Measurements from ENCODE around the gene MRPS26. TPM values are rescaled to one million over a fixed set of nuclear protein-coding genes. Genes with fewer than 3 reads are reported as not detected.

MRPS26 gene
- polyA plus RNA-seq, 1 donor (not counting 4 experiments of a cell fraction or from before 2014, with no cell fraction given) = 29.8 TPM

- FAIRE-seq = no peak
- H3K4me2 ChIP-seq (ENCODE audit: control insufficient read depth, extremely low read depth, insufficient read depth, low read depth, low read length) = no peak overlapping the region
- H3K36me3 ChIP-seq (ENCODE audit: control insufficient read depth in 2 of 2, extremely low read depth in 1 of 2, insufficient read depth in 2 of 2, low read length in 2 of 2) = peaks cover 33 to 39% of the 10 kb centered on the region in 2 experiments
- H3K27ac ChIP-seq (ENCODE audit: control insufficient read depth, insufficient read depth, low read length) = no peak overlapping the region
- dilution Hi-C loops (cut with MboI; ENCODE audit: extremely low pct_ligation_motif_present, low sequenced_read_pairs) = no loop called here
- H3K9me3 ChIP-seq (ENCODE audit: control insufficient read depth, low read depth, low read length) = no peaks in the 10 kb centered on the region
- TF ChIP-seq CTCF (optimal IDR thresholded peaks at IDR 0.05 in 1 of 3, IDR thresholded peaks at IDR 0.05 in 1 of 3, conservative IDR thresholded peaks at IDR 0.05 in 1 of 3; ENCODE audit: extremely low read depth in 1 of 3, insufficient read depth in 2 of 3, low read length in 3 of 3) (no peak), EZH2 (IDR thresholded peaks at IDR 0.05; ENCODE audit: low read length) (no peak)
- DNase-seq (ENCODE audit: low read depth, low spot score) = no peak
- no peaks in the 10 kb centered on the region for H3K4me1 ChIP-seq (ENCODE audit: control insufficient read depth, extremely low read depth, insufficient read depth, low read length)
- H3K4me3 ChIP-seq (ENCODE audit: control insufficient read depth in 2 of 3, extremely low read depth in 1 of 3, insufficient read depth in 2 of 3, low read depth in 1 of 3, low read length in 3 of 3) = no peak overlapping the region
- no peaks in the 10 kb centered on the region for H4K20me1 ChIP-seq (ENCODE audit: control insufficient read depth, extremely low read depth, insufficient read depth, low read length)
- no peak overlapping the region for H2AFZ ChIP-seq (ENCODE audit: control insufficient read depth, low read length)
- no peak overlapping the region for H3K9ac ChIP-seq (ENCODE audit: control insufficient read depth, extremely low read depth, insufficient read depth, low read length)
- no peaks in the 10 kb centered on the region for H3K27me3 ChIP-seq (ENCODE audit: control insufficient read depth, extremely low read depth, insufficient read depth, low read length)
- H3K9me1 ChIP-seq (ENCODE audit: control insufficient read depth, extremely low read depth, insufficient read depth, low read length) = no peaks in the 10 kb centered on the region
- no peaks in the 10 kb centered on the region for H3K79me2 ChIP-seq (ENCODE audit: control insufficient read depth, insufficient read depth, low read length)
Observed at GRCh38 chr20:3032624-3033023, 13.2 kb upstream of the MRPS26 start.

DNA sequence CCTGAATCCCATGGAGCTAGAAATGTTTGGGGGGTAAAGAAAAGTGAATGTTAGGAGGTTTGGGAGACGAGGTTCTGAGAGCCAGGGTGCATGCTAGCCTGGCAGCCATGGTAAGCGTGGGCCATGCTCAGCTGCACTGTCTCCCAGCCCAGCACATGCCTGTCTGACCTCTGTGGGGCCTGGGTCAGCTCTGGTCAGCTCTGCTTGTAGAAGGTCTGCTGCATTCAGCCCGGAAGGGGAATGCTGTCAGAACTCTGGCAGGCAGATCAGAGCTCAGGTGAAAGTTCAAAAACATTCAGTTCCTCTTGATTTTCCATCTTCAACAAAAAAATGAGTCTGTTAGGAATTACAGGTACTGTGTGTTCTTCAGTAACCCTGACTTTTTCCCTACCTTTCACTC lies 8.2 kb upstream of the MRPS26 start:
- Histone ChIP-seq H3K4me1 (ENCODE audit: control insufficient read depth, extremely low read depth, insufficient read depth, low read length) (no peaks in the 10 kb centered on the region), H3K9me3 (ENCODE audit: control insufficient read depth, low read depth, low read length) (no peaks in the 10 kb centered on the region), H3K79me2 (ENCODE audit: control insufficient read depth, insufficient read depth, low read length) (no peaks in the 10 kb centered on the region), H3K9me1 (ENCODE audit: control insufficient read depth, extremely low read depth, insufficient read depth, low read length) (no peaks in the 10 kb centered on the region), H3K9ac (ENCODE audit: control insufficient read depth, extremely low read depth, insufficient read depth, low read length) (no peak overlapping the region), H3K27me3 (ENCODE audit: control insufficient read depth, extremely low read depth, insufficient read depth, low read length) (no peaks in the 10 kb centered on the region), H2AFZ (ENCODE audit: control insufficient read depth, low read length) (no peak overlapping the region), H3K4me3 (ENCODE audit: control insufficient read depth in 2 of 3, extremely low read depth in 1 of 3, insufficient read depth in 2 of 3, low read depth in 1 of 3, low read length in 3 of 3) (no peak overlapping the region), H3K4me2 (ENCODE audit: control insufficient read depth, extremely low read depth, insufficient read depth, low read depth, low read length) (no peak overlapping the region), H3K36me3 (ENCODE audit: control insufficient read depth in 2 of 2, extremely low read depth in 1 of 2, insufficient read depth in 2 of 2, low read length in 2 of 2) (peaks cover 39 to 44% of the 10 kb centered on the region in 2 experiments), H4K20me1 (ENCODE audit: control insufficient read depth, extremely low read depth, insufficient read depth, low read length) (no peaks in the 10 kb centered on the region), H3K27ac (ENCODE audit: control insufficient read depth, insufficient read depth, low read length) (no peak overlapping the region)
- TF ChIP-seq CTCF (optimal IDR thresholded peaks at IDR 0.05 in 1 of 3, IDR thresholded peaks at IDR 0.05 in 1 of 3, conservative IDR thresholded peaks at IDR 0.05 in 1 of 3; ENCODE audit: extremely low read depth in 1 of 3, insufficient read depth in 2 of 3, low read length in 3 of 3) (no peak), EZH2 (IDR thresholded peaks at IDR 0.05; ENCODE audit: low read length) (no peak)
- dilution Hi-C loops (cut with MboI; ENCODE audit: extremely low pct_ligation_motif_present, low sequenced_read_pairs) = no loop called here
- FAIRE-seq = no peak
- DNase-seq (ENCODE audit: low read depth, low spot score) = no peak

Data from keratinocyte (primary cell).